H9 (cell line): ENCODE results near the gene KLHL12. TPM values are rescaled to one million over a fixed set of nuclear protein-coding genes. Genes with fewer than 3 reads are reported as not detected.

ENCODE experiments used
- DNase-seq: peaks from one replicate; pipeline ENCODE4 v3.0.0-alpha.2; 2017
- H2AFZ ChIP-seq: one replicate; pipeline ENCODE4 v1.6.1; 2013; ENCODE audit warnings: mild to moderate bottlenecking, low read length, control low read depth, moderate library complexity
- H2AK5ac ChIP-seq: 2 replicates; pipeline ENCODE4 v1.6.1; 2013; ENCODE audit warnings: low read length, control low read depth, mixed read lengths; ENCODE audit not compliant: insufficient read length
- H2BK120ac ChIP-seq: one replicate; pipeline ENCODE4 v1.6.1; 2013; ENCODE audit warnings: low read depth, mild to moderate bottlenecking, low read length, control low read depth, inconsistent platforms; ENCODE audit not compliant: poor library complexity, severe bottlenecking
- H2BK12ac ChIP-seq: 2 replicates; pipeline ENCODE4 v1.6.1; 2013; ENCODE audit warnings: low read length, control low read depth, mixed read lengths, low read depth; ENCODE audit not compliant: insufficient read length
- H2BK15ac ChIP-seq: 2 replicates; pipeline ENCODE4 v1.6.1; 2013; ENCODE audit warnings: low read depth, low read length, control low read depth
- H2BK20ac ChIP-seq: one replicate; pipeline ENCODE4 v1.6.1; 2013; ENCODE audit warnings: low read depth, mild to moderate bottlenecking, low read length, control low read depth, inconsistent platforms; ENCODE audit not compliant: poor library complexity, severe bottlenecking
- H2BK5ac ChIP-seq: 2 replicates; pipeline ENCODE4 v1.6.1; 2013; ENCODE audit warnings: low read length, control low read depth, mixed read lengths; ENCODE audit not compliant: insufficient read length
- H3K14ac ChIP-seq: 2 replicates; pipeline ENCODE4 v1.6.1; 2013; ENCODE audit warnings: low read length, control low read depth; ENCODE audit not compliant: insufficient read depth
- H3K18ac ChIP-seq: 2 replicates; pipeline ENCODE4 v1.6.1; 2013; ENCODE audit warnings: low read depth, mild to moderate bottlenecking, mixed read lengths, low read length, control low read depth; ENCODE audit not compliant: insufficient read length
- H3K23ac ChIP-seq: 2 replicates; pipeline ENCODE4 v1.6.1; 2013; ENCODE audit warnings: low read length, control low read depth, mixed read lengths, low read depth; ENCODE audit not compliant: insufficient read length
- H3K23me2 ChIP-seq: 2 replicates; pipeline ENCODE4 v1.6.1; 2013; ENCODE audit warnings: low read depth, mild to moderate bottlenecking, mixed read lengths, low read length, control low read depth; ENCODE audit not compliant: insufficient read length, poor library complexity, severe bottlenecking
- H3K27ac ChIP-seq: 2 replicates; pipeline ENCODE4 v1.5.1; 2013; ENCODE audit warnings: low read length, control low read depth, mixed read lengths, low read depth; ENCODE audit not compliant: insufficient read length
- H3K27me3 ChIP-seq: 2 replicates; pipeline ENCODE4 v1.6.1; 2013; ENCODE audit warnings: low read length, control low read depth, inconsistent platforms; ENCODE audit not compliant: insufficient read depth
- H3K4ac ChIP-seq: 2 replicates; pipeline ENCODE4 v1.6.1; 2013; ENCODE audit warnings: low read depth, mild to moderate bottlenecking, control low read depth, inconsistent platforms, low read length, moderate library complexity
- H3K4me1 ChIP-seq: 2 replicates; pipeline ENCODE4 v1.6.1; 2013; ENCODE audit warnings: low read length, control low read depth, inconsistent platforms; ENCODE audit not compliant: insufficient read depth
- H3K4me2 ChIP-seq: 2 replicates; pipeline ENCODE4 v1.6.1; 2013; ENCODE audit warnings: low read length, control low read depth, mixed read lengths; ENCODE audit not compliant: insufficient read length, insufficient read depth
- H3K56ac ChIP-seq: 2 replicates; pipeline ENCODE4 v1.6.1; 2013; ENCODE audit warnings: low read depth, mild to moderate bottlenecking, mixed read lengths, low read length, control low read depth; ENCODE audit not compliant: insufficient read length
- H3K79me1 ChIP-seq: 2 replicates; pipeline ENCODE4 v1.6.1; 2013; ENCODE audit warnings: low read depth, mild to moderate bottlenecking, moderate library complexity, low read length, control low read depth, inconsistent platforms; ENCODE audit not compliant: insufficient read depth, poor library complexity, severe bottlenecking
- H3K79me2 ChIP-seq: 2 replicates; pipeline ENCODE4 v1.6.1; 2013; ENCODE audit warnings: low read length, control low read depth, inconsistent platforms; ENCODE audit not compliant: insufficient read depth
- H3K9ac ChIP-seq: 2 replicates; pipeline ENCODE4 v1.6.1; 2013; ENCODE audit warnings: low read length, control low read depth, mixed read lengths; ENCODE audit not compliant: insufficient read length; ENCODE audit errors: extremely low read depth
- H3K9me3 ChIP-seq: one replicate; pipeline ENCODE4 v1.6.1; 2013; ENCODE audit warnings: low read depth, low read length, inconsistent platforms; ENCODE audit not compliant: control insufficient read depth
- H3T11ph ChIP-seq: one replicate; pipeline ENCODE4 v1.6.1; 2013; ENCODE audit warnings: mild to moderate bottlenecking, low read length, control low read depth, inconsistent platforms
- H4K20me1 ChIP-seq: one replicate; pipeline ENCODE4 v1.6.1; 2013; ENCODE audit not compliant: control insufficient read depth, insufficient read length, insufficient read depth
- H4K5ac ChIP-seq: 2 replicates; pipeline ENCODE4 v1.6.1; 2013; ENCODE audit warnings: low read depth, mild to moderate bottlenecking, mixed read lengths, low read length, control low read depth; ENCODE audit not compliant: insufficient read length
- H4K8ac ChIP-seq: replicated peaks from 2 replicates; pipeline ENCODE4 v1.6.1; 2013; ENCODE audit warnings: low read length, control low read depth, mixed read lengths, low read depth; ENCODE audit not compliant: insufficient read length
- H4K91ac ChIP-seq: 2 replicates; pipeline ENCODE4 v1.6.1; 2013; ENCODE audit warnings: low read depth, mild to moderate bottlenecking, moderate library complexity, mixed read lengths, low read length, control low read depth; ENCODE audit not compliant: insufficient read length
- H3K27ac Mint-ChIP-seq, 3 experiments: 2 replicates in 2 of 3; 3 replicates in 1 of 3; pipeline ENCODE4 v1.8.0; 2020 to 2021; ENCODE audit warnings: mixed read lengths in 3 of 3, mild to moderate bottlenecking in 1 of 3, moderate library complexity in 1 of 3
- H3K27me3 Mint-ChIP-seq: 2 replicates; pipeline ENCODE4 v1.8.0; 2021; ENCODE audit warnings: low read depth, mild to moderate bottlenecking, moderate library complexity, mixed read lengths
- H3K36me3 Mint-ChIP-seq, 3 experiments: 2 replicates in 2 of 3; 3 replicates in 1 of 3; pipeline ENCODE4 v1.8.0; 2020 to 2021; ENCODE audit warnings: low read depth in 3 of 3, mixed read lengths in 3 of 3; ENCODE audit not compliant: insufficient read depth in 1 of 3
- H3K4me1 Mint-ChIP-seq, 2 experiments: 2 replicates each; pipeline ENCODE4 v1.8.0; 2020; ENCODE audit warnings: mixed read lengths in 2 of 2
- H3K4me3 Mint-ChIP-seq, 2 experiments: 2 replicates in 1 of 2; 3 replicates in 1 of 2; pipeline ENCODE4 v1.8.0; 2020 to 2021; ENCODE audit warnings: mild to moderate bottlenecking in 2 of 2, mixed read lengths in 2 of 2, moderate library complexity in 1 of 2
- H3K9me3 Mint-ChIP-seq, 2 experiments: 2 replicates in 1 of 2; 3 replicates in 1 of 2; pipeline ENCODE4 v1.8.0; 2020; ENCODE audit warnings: mild to moderate bottlenecking in 2 of 2, mixed read lengths in 2 of 2, moderate library complexity in 1 of 2
- CTCF ChIP-seq: fragments of 200-600 bp; sonication (generic); conservative IDR thresholded peaks from 3 replicates; pipeline ENCODE4 v1.8.0; 2021; ENCODE audit warnings: antibody characterized with exemption, mild to moderate bottlenecking
- WGBS: extraction: QIAGEN DNeasy Blood & Tissue Kit; methylation state at CpG from one replicate; pipeline ENCODE4 v1.1.7; 2013; ENCODE audit warnings: missing lambda C conversion rate, low lambda C conversion rate, mixed read lengths; ENCODE audit not compliant: insufficient read length; ENCODE audit errors: extremely low coverage; 5-methylcytosine and 5-hydroxymethylcytosine counted together
- total RNA-seq: library from RNA; stranded (reverse); gene quantifications from 2 replicates; pipeline ENCODE4 v1.2.1, GENCODE V29; 2021

Gene KLHL12
- total RNA-seq, 1 experiment from 2014 or later, result 38.4 TPM

- H3K4me1 Mint-ChIP-seq, result peaks cover 17 to 18% of the 10 kb centered on the region in 2 experiments
- no peak overlapping the region; a peak in 2 of 5 replicates for H3K4me3 Mint-ChIP-seq
- no peak overlapping the region for H4K8ac ChIP-seq
- no peaks in the 10 kb centered on the region for H4K20me1 ChIP-seq
- H3K9me3 Mint-ChIP-seq, result no peaks in the 10 kb centered on the region
- H3T11ph ChIP-seq, result no peak overlapping the region
- no peak overlapping the region for H3K27ac ChIP-seq
- no peaks in the 10 kb centered on the region for H3K4me1 ChIP-seq
- H2AK5ac ChIP-seq, result no peak overlapping the region
- H3K56ac ChIP-seq, result no peak overlapping the region
- H3K27me3 Mint-ChIP-seq, result no peaks in the 10 kb centered on the region
- H3K36me3 Mint-ChIP-seq, result peaks cover under 1 to 8% (median 2%) of the 10 kb centered on the region in 3 experiments; a peak in 3 of 7 replicates
- H3K79me1 ChIP-seq, result peaks cover 3% of the 10 kb centered on the region
- no peak overlapping the region for H4K91ac ChIP-seq
- H2BK20ac ChIP-seq, result no peak overlapping the region
- H4K5ac ChIP-seq, result no peak overlapping the region
- no peak overlapping the region for H2BK5ac ChIP-seq
- no peak overlapping the region for H2AFZ ChIP-seq
- no peak overlapping the region for H3K18ac ChIP-seq
- no peak overlapping the region for H2BK120ac ChIP-seq
- no peak overlapping the region for H3K9ac ChIP-seq
- no peak overlapping the region for H2BK15ac ChIP-seq
- peaks cover 6% of the 10 kb centered on the region; the same call in 1 of the 2 replicates for H3K79me2 ChIP-seq
- no peak overlapping the region for H3K4ac ChIP-seq
- H2BK12ac ChIP-seq, result no peak overlapping the region
- H3K23me2 ChIP-seq, result peaks cover 8% of the 10 kb centered on the region
- DNase-seq, result no peak
- H3K14ac ChIP-seq, result no peak overlapping the region
- no peak overlapping the region for H3K27ac Mint-ChIP-seq
- H3K27me3 ChIP-seq, result no peaks in the 10 kb centered on the region
- WGBS, result no CpG with 5 or more reads among the region's 1 CpG
- no peak overlapping the region for H3K4me2 ChIP-seq
- no peaks in the 10 kb centered on the region for H3K9me3 ChIP-seq
- TF ChIP-seq CTCF, result no peak
- H3K23ac ChIP-seq, result no peak overlapping the region
These were observed 32.2 kb upstream of the KLHL12 start for GRCh38 chr1:202959276-202959620.
